Hematopoietic multipotent progenitor cell treated with erythropoietin and hydrocortisone succinate and interleukin-3 and kit ligand, for 17 days (in vitro differentiated cells): ENCODE results near the gene TSPAN15.

Experiments used
- DNase-seq: peaks from one replicate; pipeline ENCODE4 v3.0.0-alpha.2; 2015; ENCODE audit warnings: low spot score

TSPAN15 gene

GRCh38 chr10:69451209-69451783 is at the start of gene TSPAN15:
TSPAN15 (plus strand) TSS chr10:69451465; CDS start chr10:69451595, 130 bp downstream.
- no peak for DNase-seq

GRCh38 chr10:69402386-69402785 is 48.9 kb upstream of the TSPAN15 start:
- DNase-seq = no peak

- no peak for DNase-seq
Measured at GRCh38 chr10:69403066-69403465, 48.2 kb upstream of the TSPAN15 start.

- DNase-seq = no peak
Measured at GRCh38 chr10:69403519-69403918, 47.7 kb upstream of the TSPAN15 start.

- DNase-seq = no peak
Measured at GRCh38 chr10:69404786-69405185, 46.5 kb upstream of the TSPAN15 start.

GRCh38 chr10:69405221-69405620 is 46.0 kb upstream of the TSPAN15 start:
- no peak for DNase-seq

- no peak for DNase-seq
Measured at GRCh38 chr10:69406302-69406811, 44.9 kb upstream of the TSPAN15 start.

- no peak for DNase-seq
Measured at GRCh38 chr10:69406816-69407580, 44.3 kb upstream of the TSPAN15 start.

GRCh38 chr10:69407621-69408301 is 43.5 kb upstream of the TSPAN15 start:
- DNase-seq = no peak

GRCh38 chr10:69408318-69409175 is 42.7 kb upstream of the TSPAN15 start:
- DNase-seq = peak; percentile 94

GRCh38 chr10:69409176-69409495 is 42.1 kb upstream of the TSPAN15 start:
- DNase-seq = no peak

GRCh38 chr10:69409968-69410367 is 41.3 kb upstream of the TSPAN15 start:
- DNase-seq = no peak

GRCh38 chr10:69410487-69410886 is 40.8 kb upstream of the TSPAN15 start:
- DNase-seq = no peak

GRCh38 chr10:69411476-69411875 is 39.8 kb upstream of the TSPAN15 start:
- no peak for DNase-seq

- no peak for DNase-seq
Measured at GRCh38 chr10:69412232-69412790, 39.0 kb upstream of the TSPAN15 start.

- DNase-seq = peak; percentile 68
Measured at GRCh38 chr10:69413221-69413865, 37.9 kb upstream of the TSPAN15 start.

GRCh38 chr10:69414036-69415018 is 36.9 kb upstream of the TSPAN15 start:
- DNase-seq = no peak

- no peak for DNase-seq
Measured at GRCh38 chr10:69415049-69415448, 36.2 kb upstream of the TSPAN15 start.

GRCh38 chr10:69415951-69416350 is 35.3 kb upstream of the TSPAN15 start:
- DNase-seq = no peak

- DNase-seq = no peak
Measured at GRCh38 chr10:69416695-69417094, 34.6 kb upstream of the TSPAN15 start, which contains the start of gene TACR2. TACR2 (minus strand) TSS chr10:69416918; CDS start chr10:69416323, 595 bp downstream.
